ENCODE results near the gene CXCL8. TPM values are rescaled to one million over a fixed set of nuclear protein-coding genes. Genes with fewer than 3 reads are reported as not detected.

CXCL8 gene
- total RNA-seq, 1 donor from 2014 or later, result 3.3 TPM

DNA sequence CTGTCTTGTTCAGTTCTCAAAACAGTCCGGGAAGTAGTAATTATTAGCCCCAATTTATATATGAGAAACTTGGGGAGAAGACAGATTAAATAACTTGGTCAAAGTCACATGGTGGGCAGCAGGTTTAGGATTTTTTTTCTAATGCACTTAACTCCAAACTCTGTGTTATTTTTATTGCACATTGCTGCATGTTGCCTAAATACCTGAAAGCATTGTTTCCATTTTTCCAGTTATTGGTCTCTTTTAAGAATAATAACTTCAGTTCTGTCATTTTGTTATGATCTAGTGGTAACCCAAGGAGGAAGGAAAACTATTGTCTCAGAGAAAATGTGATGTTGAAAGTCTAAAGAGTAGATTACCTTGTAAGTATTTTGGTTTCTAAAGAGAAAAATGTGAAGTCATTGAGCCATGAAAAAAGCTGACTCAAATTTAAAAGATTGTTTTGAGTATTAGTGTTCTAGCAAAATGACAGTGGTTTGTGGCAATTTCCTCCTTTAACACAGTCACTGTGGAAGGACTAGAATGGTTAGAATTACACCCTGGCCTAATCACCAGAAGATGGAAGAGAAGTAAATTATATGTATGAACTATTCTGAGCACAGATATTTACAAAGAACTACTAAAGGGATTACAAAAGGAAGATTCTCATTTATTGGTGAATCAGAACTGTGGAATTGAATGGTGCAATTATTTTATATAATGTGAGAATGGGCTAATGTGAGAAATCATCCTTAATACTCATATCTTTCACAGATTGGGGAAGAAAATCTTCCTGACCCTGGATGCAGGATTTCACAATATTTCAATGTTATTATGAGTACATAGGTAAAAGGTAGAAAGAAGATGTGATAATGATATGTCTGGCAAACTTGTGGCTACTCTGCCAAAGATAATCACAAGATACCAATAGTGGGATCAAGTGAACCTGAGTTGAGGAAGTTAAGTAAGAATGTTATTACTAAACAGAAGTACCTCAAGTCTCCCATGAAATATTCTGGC, 21.7 kb upstream of the CXCL8 start:
- no peaks in the 10 kb centered on the region for H3K4me1 Mint-ChIP-seq (ENCODE audit: unreplicated experiment)
- no peak for DNase-seq (ENCODE audit: extremely low spot score, unreplicated experiment)
- H3K4me3 Mint-ChIP-seq, result no peak overlapping the region
- H3K27ac Mint-ChIP-seq, result no peak overlapping the region
- no peaks in the 10 kb centered on the region for H3K9me3 Mint-ChIP-seq
- H3K36me3 Mint-ChIP-seq, result no peaks in the 10 kb centered on the region
- H3K27me3 Mint-ChIP-seq, result peaks cover 10% of the 10 kb centered on the region
- TF ChIP-seq, protein P1, sequence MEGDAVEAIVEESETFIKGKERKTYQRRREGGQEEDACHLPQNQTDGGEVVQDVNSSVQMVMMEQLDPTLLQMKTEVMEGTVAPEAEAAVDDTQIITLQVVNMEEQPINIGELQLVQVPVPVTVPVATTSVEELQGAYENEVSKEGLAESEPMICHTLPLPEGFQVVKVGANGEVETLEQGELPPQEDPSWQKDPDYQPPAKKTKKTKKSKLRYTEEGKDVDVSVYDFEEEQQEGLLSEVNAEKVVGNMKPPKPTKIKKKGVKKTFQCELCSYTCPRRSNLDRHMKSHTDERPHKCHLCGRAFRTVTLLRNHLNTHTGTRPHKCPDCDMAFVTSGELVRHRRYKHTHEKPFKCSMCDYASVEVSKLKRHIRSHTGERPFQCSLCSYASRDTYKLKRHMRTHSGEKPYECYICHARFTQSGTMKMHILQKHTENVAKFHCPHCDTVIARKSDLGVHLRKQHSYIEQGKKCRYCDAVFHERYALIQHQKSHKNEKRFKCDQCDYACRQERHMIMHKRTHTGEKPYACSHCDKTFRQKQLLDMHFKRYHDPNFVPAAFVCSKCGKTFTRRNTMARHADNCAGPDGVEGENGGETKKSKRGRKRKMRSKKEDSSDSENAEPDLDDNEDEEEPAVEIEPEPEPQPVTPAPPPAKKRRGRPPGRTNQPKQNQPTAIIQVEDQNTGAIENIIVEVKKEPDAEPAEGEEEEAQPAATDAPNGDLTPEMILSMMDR (conservative IDR thresholded peaks at IDR 0.05), result no peak

DNA sequence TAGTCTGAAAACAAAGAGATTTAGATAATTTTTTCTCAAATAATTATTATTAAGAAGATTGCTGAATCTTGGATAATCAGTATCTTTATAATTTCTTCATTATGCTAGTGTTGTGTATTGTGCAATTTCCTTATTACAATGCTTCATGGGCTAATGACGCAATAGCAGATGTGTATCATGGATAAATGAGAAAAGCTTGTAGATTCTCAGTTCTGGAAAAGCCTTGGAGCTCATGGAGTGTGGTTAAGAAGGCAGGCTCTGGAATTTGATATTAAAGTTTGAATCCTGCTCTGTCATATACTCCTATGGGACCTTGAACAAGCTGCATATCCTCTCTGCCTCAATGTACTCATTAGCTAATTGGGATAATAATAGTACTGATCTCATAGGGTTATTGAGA, 18.9 kb upstream of the CXCL8 start:
- no peak for DNase-seq (ENCODE audit: extremely low spot score, unreplicated experiment)
- TF ChIP-seq, protein P1 (conservative IDR thresholded peaks at IDR 0.05), result no peak
- Mint-ChIP-seq H3K27ac (no peak overlapping the region), H3K27me3 (peaks cover 5% of the 10 kb centered on the region), H3K9me3 (no peaks in the 10 kb centered on the region), H3K4me1 (ENCODE audit: unreplicated experiment) (no peaks in the 10 kb centered on the region), H3K36me3 (no peaks in the 10 kb centered on the region), H3K4me3 (no peak overlapping the region)

DNA sequence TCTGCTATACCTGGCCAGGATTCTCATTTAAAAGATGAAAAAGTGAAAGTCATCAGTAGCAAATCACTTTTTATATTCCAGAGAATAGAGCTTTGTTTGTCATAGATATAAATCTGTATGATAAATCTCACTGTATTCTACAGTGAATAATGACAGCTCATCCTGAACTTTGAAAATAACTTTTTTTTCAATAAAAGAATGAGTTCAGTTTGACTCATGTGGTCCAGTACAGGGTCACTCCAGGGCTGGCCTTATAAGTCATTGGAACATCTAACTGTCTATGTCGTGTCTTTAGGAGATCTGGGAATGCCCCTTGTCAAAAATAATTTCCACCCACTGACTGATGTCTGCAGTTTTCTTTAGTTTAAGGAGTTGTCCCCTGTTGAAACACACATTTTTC, 18.5 kb upstream of the CXCL8 start:
- no peak for DNase-seq (ENCODE audit: extremely low spot score, unreplicated experiment)
- Mint-ChIP-seq H3K27ac (no peak overlapping the region), H3K9me3 (no peaks in the 10 kb centered on the region), H3K36me3 (no peaks in the 10 kb centered on the region), H3K27me3 (peaks cover 7% of the 10 kb centered on the region), H3K4me3 (no peak overlapping the region), H3K4me1 (ENCODE audit: unreplicated experiment) (no peaks in the 10 kb centered on the region)
- TF ChIP-seq, protein P1 (conservative IDR thresholded peaks at IDR 0.05), result no peak

DNA sequence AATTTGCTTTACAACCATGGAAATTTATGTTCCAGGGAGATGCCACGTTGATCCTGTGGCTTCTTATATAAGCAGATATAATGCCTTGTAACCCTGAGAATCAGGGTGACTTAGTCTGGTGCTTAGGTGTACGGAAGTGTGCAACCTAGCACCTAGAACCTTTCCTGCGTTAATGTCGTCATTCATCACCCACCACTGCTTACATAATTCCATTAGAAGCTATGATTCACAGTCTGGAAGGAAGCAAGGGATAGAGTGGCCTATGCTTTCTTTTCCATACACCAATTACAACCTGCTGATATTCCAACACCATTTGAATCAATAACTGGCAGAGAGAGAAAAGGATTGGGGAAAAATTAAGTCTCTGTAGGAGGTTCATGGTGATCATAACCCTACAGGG, 17.3 kb upstream of the CXCL8 start:
- Mint-ChIP-seq H3K4me3 (no peak overlapping the region), H3K27me3 (peaks cover 9% of the 10 kb centered on the region), H3K9me3 (no peaks in the 10 kb centered on the region), H3K27ac (no peak overlapping the region), H3K36me3 (no peaks in the 10 kb centered on the region), H3K4me1 (ENCODE audit: unreplicated experiment) (no peaks in the 10 kb centered on the region)
- no peak for DNase-seq (ENCODE audit: extremely low spot score, unreplicated experiment)
- TF ChIP-seq, protein P1 (conservative IDR thresholded peaks at IDR 0.05), result no peak

DNA sequence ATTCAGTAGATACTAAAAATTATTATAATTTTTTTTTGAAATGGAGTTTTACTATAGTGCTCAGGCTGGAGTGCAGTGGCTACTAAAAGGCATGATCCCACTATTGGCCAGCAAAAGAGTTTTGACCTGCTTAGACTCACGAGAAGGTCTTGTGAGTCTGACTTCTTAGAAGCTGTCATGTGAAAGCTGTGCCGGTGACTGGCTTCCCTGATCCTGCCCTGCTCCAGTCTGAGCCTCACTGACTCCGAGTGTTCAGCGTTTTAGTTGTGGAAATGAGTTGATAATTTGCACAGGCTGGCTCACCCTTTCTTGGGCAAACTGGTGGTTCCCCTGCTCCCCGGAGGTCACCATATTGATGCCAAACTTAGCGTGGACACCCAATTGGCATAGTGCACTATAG, 16.4 kb upstream of the CXCL8 start:
- DNase-seq (ENCODE audit: extremely low spot score, unreplicated experiment), result no peak
- Mint-ChIP-seq H3K27me3 (peaks cover 9% of the 10 kb centered on the region), H3K4me3 (no peak overlapping the region), H3K36me3 (no peaks in the 10 kb centered on the region), H3K27ac (no peak overlapping the region), H3K9me3 (no peaks in the 10 kb centered on the region), H3K4me1 (ENCODE audit: unreplicated experiment) (no peaks in the 10 kb centered on the region)
- TF ChIP-seq, protein P1 (conservative IDR thresholded peaks at IDR 0.05), result no peak
